ENCODE data around the gene GNG7.

GRCh38 chr19:2569596-2570465 is 132.7 kb downstream of the GNG7 start:
- TF ChIP-seq CTCF (conservative IDR thresholded peaks at IDR 0.05; ENCODE audit: low read length) (no peak), EZH2phosphoT487 (IDR thresholded peaks at IDR 0.05; ENCODE audit: borderline replicate concordance) (no peak)
